ENCODE data around the gene ATXN1. TPM values are rescaled to one million over a fixed set of nuclear protein-coding genes. Genes with fewer than 3 reads are reported as not detected.

The ATXN1 gene
- total and polyA plus RNA-seq, 7 experiments from 2014 or later = 1.5 to 82.7 (median 42.4) TPM

DNA sequence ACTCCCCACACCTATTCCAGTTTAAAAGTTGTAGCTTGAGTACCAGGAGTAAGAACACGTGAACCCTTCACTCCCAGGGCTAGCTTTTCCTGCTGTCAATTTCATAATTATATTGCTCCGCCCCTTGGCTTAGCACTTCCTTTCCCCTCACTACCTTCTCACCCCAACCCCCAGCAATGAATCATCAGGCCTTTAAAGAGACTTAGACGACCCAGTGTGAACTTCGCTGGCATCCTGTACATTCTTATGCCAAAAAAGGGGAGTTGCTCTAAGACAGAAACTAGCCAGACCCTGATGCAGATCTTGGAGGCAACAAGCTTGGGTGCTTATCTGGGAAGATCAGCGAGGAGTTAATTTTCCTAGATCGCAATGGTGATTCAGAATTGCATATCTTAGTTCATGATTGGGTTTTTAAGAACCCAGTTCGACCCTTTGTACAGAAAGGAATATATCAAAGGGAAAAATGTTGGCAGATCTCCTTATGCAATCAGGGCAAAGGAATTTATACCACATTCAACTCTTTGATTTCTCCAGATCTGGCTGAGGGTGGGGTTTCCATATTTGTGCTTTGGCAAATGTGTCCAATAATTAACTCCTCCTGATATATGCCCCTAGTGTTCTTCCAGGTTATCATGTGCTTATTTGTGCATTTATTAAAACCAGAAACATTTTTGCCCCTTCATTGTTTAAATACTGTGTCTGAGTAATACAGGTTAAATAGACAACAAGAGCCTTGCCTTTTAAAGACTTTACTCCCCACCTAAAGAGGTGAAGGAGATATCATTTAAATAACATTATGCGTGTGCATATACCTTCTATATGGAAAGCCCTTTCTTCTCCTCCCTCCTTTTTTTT lies 8.1 kb upstream of the ATXN1 start:
- peaks cover 25 to 60% (median 47%) of the 10 kb centered on the region in 7 donors for H3K4me1 Mint-ChIP-seq

DNA sequence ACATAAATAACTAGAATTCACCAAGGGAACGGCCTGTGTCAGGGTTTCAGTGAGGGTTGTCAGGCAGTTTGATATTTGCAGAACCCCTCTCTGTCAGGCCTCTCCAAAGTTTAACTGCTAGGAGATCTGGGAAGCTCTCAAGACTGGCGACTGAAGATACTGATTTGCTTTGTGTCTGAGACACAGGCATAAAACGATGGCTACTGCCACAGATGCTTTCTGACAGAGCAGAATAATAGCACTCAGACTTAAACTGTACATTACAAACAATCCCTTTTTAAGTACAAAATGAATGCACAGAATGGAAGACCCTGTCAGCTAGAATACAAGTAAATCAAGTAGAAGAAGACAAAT lies 7.2 kb upstream of the ATXN1 start:
- no peak overlapping the region for H3K27ac ChIP-seq (ENCODE audit: low read depth, low read length)

More for the DNA sequence above, 8.1 kb upstream of the ATXN1 start:
- Histone ChIP-seq H3K27ac (ENCODE audit: low read depth, low read length) (peak overlapping the region; percentile 15), H3K4me1 (ENCODE audit: control insufficient read depth in 2 of 2, insufficient read depth in 2 of 2, low read length in 2 of 2) (peaks cover 24 to 44% of the 10 kb centered on the region in 2 donors), H3K4me3 (ENCODE audit: low read length) (no peak overlapping the region), H3K9me3 (ENCODE audit: control insufficient read depth in 2 of 3, low read length in 3 of 3) (no peaks in the 10 kb centered on the region), H3K36me3 (ENCODE audit: control insufficient read depth in 2 of 3, insufficient read depth in 3 of 3, low read length in 3 of 3) (no peaks in the 10 kb centered on the region), H3K27me3 (ENCODE audit: control insufficient read depth in 2 of 2, insufficient read depth in 2 of 2, low read length in 2 of 2) (no peaks in the 10 kb centered on the region)
- ChIA-PET CTCF (interaction anchor here (0.6 to 5.9 kb wide), 6 partner anchors 9 to 437 kb away, joined by 3 to 25 read pairs (median 4); no protein-coding TSS in a partner anchor), POLR2A (interaction anchor here (1.1 to 3.0 kb wide), 2 partner anchors 7 to 11 kb away, joined by 7 to 15 read pairs; partner anchors contain the start of gene ATXN1)
- Mint-ChIP-seq H3K36me3 (peaks cover 0 to 5% (median 0%) of the 10 kb centered on the region in 5 donors), H3K4me3 (peak overlapping the region in 9 of 10 donors; percentile 1 to 38 (median 28)), H3K27ac (peak overlapping the region; percentile 2 to 74 (median 33)), H3K9me3 (no peaks in the 10 kb centered on the region), H3K27me3 (peaks cover 0 to 4% (median 0%) of the 10 kb centered on the region in 5 donors)
- ATAC-seq (peak; percentile 81), DNase-seq (peak in 8 of 9 donors; percentile 29 to 77 (median 56))
- intact Hi-C loops (cut with micrococcal nuclease) = loop anchor here (1.0 to 10.0 kb wide), 7 partner anchors 8 to 1105 kb away; partner anchors contain the start of genes ATXN1 (in 2 of the 2) and DTNBP1 (in 1 of the 2)

DNA sequence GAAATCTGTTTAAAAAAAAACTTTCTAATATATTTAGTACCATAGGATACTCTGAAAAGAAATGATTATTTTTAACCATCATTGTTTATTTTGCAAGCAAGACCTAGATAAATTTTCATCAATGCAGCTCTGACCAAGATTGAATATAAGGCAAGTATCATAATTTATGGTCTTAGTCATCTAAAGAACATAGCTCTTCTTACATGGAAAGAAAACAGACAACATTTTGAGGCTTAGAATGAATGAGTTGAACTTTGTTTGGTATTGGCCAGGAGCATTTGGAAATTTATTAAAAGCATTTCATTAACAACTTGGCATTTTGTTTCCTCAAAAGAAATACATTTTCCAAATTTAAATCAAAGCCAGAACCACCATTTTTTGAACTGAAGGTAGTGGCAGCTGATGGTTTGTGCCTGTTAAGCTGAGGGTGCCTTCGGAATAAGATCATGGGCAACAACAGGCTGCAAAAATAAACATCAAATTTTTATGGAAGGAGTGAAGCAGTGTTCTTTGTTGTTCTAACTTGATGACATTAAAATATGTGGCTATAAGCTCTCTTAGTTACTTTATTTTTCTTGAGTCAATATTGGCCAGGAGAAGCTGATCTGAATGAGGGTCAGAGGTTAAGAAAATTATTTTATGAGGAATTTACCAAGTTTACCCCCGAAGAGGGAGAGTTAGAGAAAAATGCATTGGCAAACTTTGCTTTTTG lies 6.7 kb upstream of the ATXN1 start:
- Mint-ChIP-seq H3K36me3 (peaks cover 0 to 3% (median 0%) of the 10 kb centered on the region in 5 donors), H3K27me3 (peaks cover 0 to under 1% (median 0%) of the 10 kb centered on the region in 5 donors), H3K9me3 (no peaks in the 10 kb centered on the region), H3K4me3 (no peak overlapping the region), H3K4me1 (peaks cover 30 to 74% (median 57%) of the 10 kb centered on the region in 7 donors), H3K27ac (peak overlapping the region in 2 of 9 donors; percentile 19 to 74)
- H3K4me1 ChIP-seq (ENCODE audit: control insufficient read depth in 2 of 2, insufficient read depth in 2 of 2, low read length in 2 of 2) = peaks cover 31 to 53% of the 10 kb centered on the region in 2 donors
- H3K4me3 ChIP-seq (ENCODE audit: low read length) = no peak overlapping the region
- H3K36me3 ChIP-seq (ENCODE audit: control insufficient read depth in 2 of 3, insufficient read depth in 3 of 3, low read length in 3 of 3) = no peaks in the 10 kb centered on the region
- H3K27me3 ChIP-seq (ENCODE audit: control insufficient read depth in 2 of 2, insufficient read depth in 2 of 2, low read length in 2 of 2) = no peaks in the 10 kb centered on the region
- intact Hi-C loops (cut with micrococcal nuclease) = loop anchor here (2.0 to 10.0 kb wide), 6 partner anchors 53 to 1103 kb away; partner anchors contain the start of gene DTNBP1 (in 1 of the 2)
- H3K9me3 ChIP-seq (ENCODE audit: control insufficient read depth in 2 of 3, low read length in 3 of 3) = no peaks in the 10 kb centered on the region
- ChIA-PET CTCF (interaction anchor here (0.6 to 5.9 kb wide), 5 partner anchors 10 to 443 kb away, joined by 3 to 24 read pairs (median 3); no protein-coding TSS in a partner anchor), POLR2A (no interaction called here)
- no peak overlapping the region for H3K27ac ChIP-seq (ENCODE audit: low read depth, low read length)
- ATAC-seq (no peak), DNase-seq (no peak)

More for the DNA sequence above, 7.2 kb upstream of the ATXN1 start:
- Histone ChIP-seq H3K36me3 (ENCODE audit: control insufficient read depth in 2 of 3, insufficient read depth in 3 of 3, low read length in 3 of 3) (no peaks in the 10 kb centered on the region), H3K4me3 (ENCODE audit: low read length) (no peak overlapping the region), H3K4me1 (ENCODE audit: control insufficient read depth in 2 of 2, insufficient read depth in 2 of 2, low read length in 2 of 2) (peaks cover 29 to 53% of the 10 kb centered on the region in 2 donors), H3K27me3 (ENCODE audit: control insufficient read depth in 2 of 2, insufficient read depth in 2 of 2, low read length in 2 of 2) (no peaks in the 10 kb centered on the region), H3K9me3 (ENCODE audit: control insufficient read depth in 2 of 3, low read length in 3 of 3) (no peaks in the 10 kb centered on the region)
- ATAC-seq = no peak
- Mint-ChIP-seq H3K27me3 (peaks cover 0 to 2% (median 0%) of the 10 kb centered on the region in 5 donors), H3K4me3 (peak overlapping the region in 2 of 10 donors; percentile 21 to 23), H3K27ac (peak overlapping the region in 2 of 9 donors; percentile 19 to 74), H3K4me1 (peaks cover 28 to 70% (median 53%) of the 10 kb centered on the region in 7 donors), H3K9me3 (no peaks in the 10 kb centered on the region), H3K36me3 (peaks cover 0 to 5% (median 0%) of the 10 kb centered on the region in 5 donors)
- no peak for DNase-seq
- intact Hi-C loops (cut with micrococcal nuclease) = loop anchor here (2.0 to 10.0 kb wide), 6 partner anchors 54 to 1104 kb away; partner anchors contain the start of gene DTNBP1 (in 1 of the 2)
- POLR2A ChIA-PET = interaction anchor here (1.1 kb wide), 1 partner anchor 10 kb away, joined by 7 read pairs; no protein-coding TSS in a partner anchor
- CTCF ChIA-PET = interaction anchor here (0.6 to 5.9 kb wide), 6 partner anchors 9 to 436 kb away, joined by 3 to 24 read pairs (median 3); no protein-coding TSS in a partner anchor

DNA sequence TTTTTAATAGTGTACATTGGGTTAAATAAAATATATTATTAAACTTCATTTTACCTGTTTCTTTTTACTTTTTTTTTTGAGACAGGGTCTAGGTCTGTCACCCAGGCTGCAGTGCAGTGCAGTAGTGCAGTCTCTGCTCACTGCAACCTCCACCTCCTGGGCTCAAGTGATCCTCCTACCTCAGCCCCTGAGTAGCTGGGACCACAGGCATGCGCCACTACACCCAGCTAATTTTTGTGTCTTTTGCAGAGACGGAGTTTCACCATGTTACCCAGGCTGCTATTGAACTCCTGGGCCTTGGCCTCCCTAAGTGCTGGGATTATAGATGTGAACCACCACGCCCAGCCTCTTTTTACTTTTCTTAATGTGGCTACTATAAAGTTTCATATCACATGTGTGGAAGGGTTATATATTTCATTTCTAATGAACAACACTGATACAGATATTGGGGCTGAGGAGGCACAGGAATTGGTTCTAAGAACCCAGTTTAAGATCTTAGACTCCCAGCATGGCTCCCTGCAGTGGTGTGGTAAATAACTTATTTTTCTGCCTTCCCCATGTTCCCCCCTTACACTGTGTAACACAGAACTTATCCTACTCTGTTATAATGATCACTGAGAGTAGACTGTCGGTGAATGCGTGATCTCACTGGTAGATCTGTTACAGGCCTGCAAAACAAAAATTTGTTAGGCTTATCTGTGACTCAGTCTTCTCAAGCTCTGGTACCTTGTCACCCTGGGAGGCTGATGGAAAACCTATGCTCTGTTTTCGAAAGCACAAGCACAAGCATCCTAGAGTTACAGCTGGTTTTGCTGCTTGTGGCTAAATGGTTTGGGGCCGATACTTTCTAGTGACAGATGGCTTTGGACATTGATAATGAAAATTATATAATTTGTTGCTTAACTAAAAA lies 5.8 kb upstream of the ATXN1 start:
- no peak overlapping the region for H3K4me3 Mint-ChIP-seq
- no peak for DNase-seq
- no peak overlapping the region for H3K27ac ChIP-seq (ENCODE audit: low read depth, low read length)
- H3K36me3 Mint-ChIP-seq = peaks cover 0 to 3% (median 0%) of the 10 kb centered on the region in 5 donors
- peaks cover 31 to 53% of the 10 kb centered on the region in 2 donors for H3K4me1 ChIP-seq (ENCODE audit: control insufficient read depth in 2 of 2, insufficient read depth in 2 of 2, low read length in 2 of 2)
- no peaks in the 10 kb centered on the region for H3K36me3 ChIP-seq (ENCODE audit: control insufficient read depth in 2 of 3, insufficient read depth in 3 of 3, low read length in 3 of 3)
- intact Hi-C loops (cut with micrococcal nuclease) = loop anchor here (5.0 to 10.0 kb wide), 5 partner anchors 52 to 1102 kb away; partner anchors contain the start of gene DTNBP1 (in 1 of the 2)
- no peak overlapping the region for H3K27ac Mint-ChIP-seq
- ChIA-PET CTCF (interaction anchor here (0.9 to 1.2 kb wide), 2 partner anchors 435 to 442 kb away, joined by 3 read pairs; no protein-coding TSS in a partner anchor), POLR2A (no interaction called here)
- H3K4me1 Mint-ChIP-seq = peaks cover 34 to 75% (median 62%) of the 10 kb centered on the region in 7 donors
- H3K27me3 ChIP-seq (ENCODE audit: control insufficient read depth in 2 of 2, insufficient read depth in 2 of 2, low read length in 2 of 2) = no peaks in the 10 kb centered on the region
- no peak overlapping the region for H3K4me3 ChIP-seq (ENCODE audit: low read length)
- H3K9me3 Mint-ChIP-seq = peaks cover 0 to 1% (median 0%) of the 10 kb centered on the region in 11 donors
- no peaks in the 10 kb centered on the region for H3K27me3 Mint-ChIP-seq
- no peak for ATAC-seq
- H3K9me3 ChIP-seq (ENCODE audit: control insufficient read depth in 2 of 3, low read length in 3 of 3) = no peaks in the 10 kb centered on the region

DNA sequence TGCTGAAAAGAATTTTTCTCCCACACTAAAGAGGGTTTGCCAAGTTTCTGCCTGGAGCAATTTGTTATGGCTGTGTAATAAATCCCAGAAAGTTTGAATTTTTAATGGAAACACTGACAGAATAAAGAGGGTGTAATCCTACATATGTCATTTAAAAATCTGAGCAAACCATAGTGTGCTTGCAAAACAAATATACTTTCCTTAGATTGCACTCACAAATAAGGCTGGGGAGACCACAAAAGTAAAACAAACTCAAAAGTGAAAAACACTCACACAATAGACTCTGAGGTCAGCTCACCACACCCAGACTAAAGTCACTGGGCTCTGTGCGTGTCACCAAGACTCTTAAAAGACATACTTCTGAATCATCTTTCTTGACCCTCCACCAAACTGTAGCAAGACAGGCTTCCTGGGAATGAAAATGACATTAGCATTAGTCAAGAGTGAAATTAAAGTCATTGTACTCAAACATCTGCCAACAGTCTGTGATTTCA lies 4.8 kb upstream of the ATXN1 start:
- CTCF ChIA-PET = no interaction called here
- H3K27me3 Mint-ChIP-seq = peaks cover 0 to 2% (median 0%) of the 10 kb centered on the region in 5 donors
- peaks cover 31 to 51% of the 10 kb centered on the region in 2 donors for H3K4me1 ChIP-seq (ENCODE audit: control insufficient read depth in 2 of 2, insufficient read depth in 2 of 2, low read length in 2 of 2)
- peaks cover 0 to 3% (median 0%) of the 10 kb centered on the region in 11 donors for H3K9me3 Mint-ChIP-seq
- intact Hi-C loops (cut with micrococcal nuclease) = loop anchor here (5.0 to 10.0 kb wide), 5 partner anchors 51 to 1101 kb away; partner anchors contain the start of gene DTNBP1 (in 1 of the 2)
- H3K9me3 ChIP-seq (ENCODE audit: control insufficient read depth in 2 of 3, low read length in 3 of 3) = no peaks in the 10 kb centered on the region
- H3K27me3 ChIP-seq (ENCODE audit: control insufficient read depth in 2 of 2, insufficient read depth in 2 of 2, low read length in 2 of 2) = no peaks in the 10 kb centered on the region
- peak overlapping the region in 3 of 9 donors; percentile 11 to 78 (median 34) for H3K27ac Mint-ChIP-seq
- H3K4me3 ChIP-seq (ENCODE audit: low read length) = no peak overlapping the region
- POLR2A ChIA-PET = interaction anchor here (0.6 kb wide), 1 partner anchor 389 kb away, joined by 3 read pairs; no protein-coding TSS in a partner anchor
- H3K36me3 Mint-ChIP-seq = peaks cover 0 to 3% (median 0%) of the 10 kb centered on the region in 5 donors
- ATAC-seq = no peak
- H3K4me3 Mint-ChIP-seq = peak overlapping the region in 1 of 10 donors; percentile 52
- no peak overlapping the region for H3K27ac ChIP-seq (ENCODE audit: low read depth, low read length)
- H3K4me1 Mint-ChIP-seq = peaks cover 29 to 69% (median 53%) of the 10 kb centered on the region in 7 donors
- DNase-seq = peak in 1 of 9 donors; percentile 40
- H3K36me3 ChIP-seq (ENCODE audit: control insufficient read depth in 2 of 3, insufficient read depth in 3 of 3, low read length in 3 of 3) = no peaks in the 10 kb centered on the region
